GM19025 (cell line): ENCODE results near the gene GOLGA3.
"Not testable (repeated sequence)": the region's sequence is repeated elsewhere in the genome, so short reads cannot be mapped to it uniquely, and the experiment has no call there.

Experiments used
- ATAC-seq: cut with Tn5 transposase; IDR thresholded peaks from one replicate; pipeline ENCODE4 v1.9.1; 2021; ENCODE audit warnings: mild to moderate bottlenecking, low read depth, moderate library complexity; ENCODE audit not compliant: unreplicated experiment

GOLGA3 gene

DNA sequence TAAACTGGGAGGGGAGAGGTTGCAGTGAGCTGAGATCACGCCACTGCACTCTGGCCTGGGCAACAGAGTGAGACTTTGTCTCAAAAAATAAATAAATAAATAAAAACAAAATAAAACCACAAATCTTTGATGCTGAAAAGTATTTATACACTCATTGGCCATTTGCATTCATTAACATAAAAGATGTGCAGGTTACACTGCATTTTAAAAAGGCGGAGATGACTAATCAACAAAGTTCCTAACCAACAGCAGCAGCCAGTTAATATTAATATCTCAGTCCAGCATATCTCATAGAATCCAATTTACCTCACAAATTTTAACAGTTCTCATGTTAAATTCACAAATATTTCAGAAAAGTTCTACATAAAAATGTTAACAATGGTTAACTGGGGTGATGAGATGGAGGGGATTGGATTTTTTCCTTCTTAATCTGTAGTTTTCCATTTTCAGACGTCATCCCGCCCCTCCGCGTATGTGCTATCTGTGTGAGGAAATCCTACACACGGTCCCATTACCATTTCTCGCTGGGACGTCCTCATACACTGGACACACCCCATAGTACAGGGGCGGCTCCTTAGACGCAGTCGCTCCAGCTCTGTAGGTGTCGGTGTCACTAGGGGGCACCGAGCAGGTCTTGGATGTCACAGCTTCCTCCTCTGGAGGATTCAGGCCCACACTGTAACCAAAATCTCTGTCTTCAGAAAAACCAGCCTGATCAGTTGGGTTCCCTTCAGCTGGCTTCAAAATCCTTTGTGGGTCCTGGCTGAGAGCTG is 74.3 kb downstream of the GOLGA3 start:
- ATAC-seq = no peak

DNA sequence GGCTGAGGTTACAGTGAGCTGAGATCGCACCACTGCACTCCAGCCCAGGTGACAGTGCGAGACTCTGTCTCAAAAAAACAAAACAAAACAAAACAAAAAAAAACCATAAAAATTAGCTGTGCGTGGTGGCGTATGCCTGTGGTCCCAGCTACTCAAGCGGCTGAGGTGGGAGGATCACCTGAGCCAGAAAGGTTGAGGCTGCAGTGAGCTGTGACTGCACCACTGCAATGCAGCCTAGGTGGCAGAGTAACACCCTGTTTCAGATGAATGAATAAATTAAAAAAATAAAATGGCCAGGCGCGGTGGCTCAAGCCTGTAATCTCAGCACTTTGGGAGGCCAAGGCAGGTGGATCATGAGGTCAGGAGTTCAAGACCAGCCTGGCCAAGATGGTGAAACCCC is 75.0 kb downstream of the GOLGA3 start:
- ATAC-seq = not testable (repeated sequence)

DNA sequence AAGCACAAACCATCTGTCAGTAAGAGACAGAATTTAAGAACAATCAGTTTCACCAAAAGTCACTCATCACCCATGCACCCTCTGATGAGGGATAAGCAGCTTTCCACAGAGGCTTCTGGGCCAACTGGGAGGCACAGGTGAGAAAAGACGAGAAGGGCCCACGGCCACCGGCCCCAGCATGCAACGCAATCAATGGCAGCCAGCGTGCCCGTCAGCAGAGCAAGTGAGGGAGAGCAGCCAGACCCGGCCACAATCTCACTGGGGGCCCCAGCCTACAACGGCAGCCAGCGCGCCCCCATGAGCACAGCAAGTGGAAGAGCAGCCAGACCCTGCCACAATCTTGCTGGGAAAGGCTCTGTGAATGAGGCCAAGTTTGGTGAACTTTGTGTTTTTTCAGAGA is 80.3 kb downstream of the GOLGA3 start:
- ATAC-seq = no peak

DNA sequence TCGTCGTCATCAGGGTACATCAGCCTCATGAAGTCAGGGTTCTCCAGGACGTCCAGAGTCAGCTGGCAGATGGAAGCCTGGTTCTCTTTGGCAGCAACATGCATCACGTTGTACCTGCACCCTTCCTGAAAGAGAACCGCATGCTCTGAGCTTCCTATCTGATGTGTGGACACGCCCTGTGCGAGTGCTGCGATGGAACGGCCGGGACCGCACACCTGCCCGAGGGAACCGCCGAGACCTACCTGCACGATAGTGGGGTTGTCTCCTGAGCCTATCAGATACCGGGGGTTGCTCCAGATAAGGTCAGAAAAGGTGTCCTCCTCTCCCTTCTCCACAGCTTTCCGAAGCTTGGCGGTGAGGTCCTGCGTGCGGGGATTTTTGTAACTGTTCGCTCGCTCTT is 80.8 kb downstream of the GOLGA3 start:
- no peak for ATAC-seq

DNA sequence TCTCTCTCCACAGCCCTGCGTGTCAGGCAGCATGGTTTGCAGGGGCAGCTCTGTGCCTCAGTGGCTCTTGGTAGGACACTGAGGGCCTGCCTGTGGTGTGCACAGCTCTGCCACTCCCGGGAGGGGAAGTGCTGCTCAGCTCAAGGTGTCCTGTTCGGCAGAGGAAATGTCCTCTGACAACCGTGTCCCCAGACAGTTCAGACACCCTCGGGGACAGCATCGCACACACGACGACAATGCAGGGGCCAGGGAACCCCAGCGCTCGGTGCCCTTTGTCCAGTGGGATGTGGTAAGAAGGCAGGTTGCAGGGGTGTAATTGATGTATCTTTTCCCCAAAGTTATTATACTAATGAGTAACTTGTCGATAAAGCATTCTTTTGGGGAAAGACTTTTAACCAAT is 81.3 kb downstream of the GOLGA3 start:
- ATAC-seq = no peak

DNA sequence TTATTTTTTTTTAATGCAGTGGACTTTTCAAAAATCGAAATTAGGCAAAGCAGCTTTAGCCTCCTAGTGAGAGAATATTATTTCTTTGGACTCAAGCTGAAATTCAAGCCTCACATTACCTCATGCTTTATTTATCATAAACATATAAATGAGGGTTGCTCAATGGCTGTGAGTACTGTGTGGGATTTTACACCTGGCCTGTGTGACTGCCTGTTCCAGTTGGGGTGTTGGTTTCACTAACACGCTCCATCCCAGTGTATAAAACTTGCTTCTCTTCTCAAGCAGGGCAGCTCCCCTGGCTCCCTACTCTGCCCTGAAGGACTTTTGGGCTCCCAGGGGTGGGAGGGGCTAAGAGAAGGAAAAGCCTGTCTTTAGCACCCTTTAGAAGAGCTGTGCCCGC is 82.1 kb downstream of the GOLGA3 start:
- no peak for ATAC-seq

DNA sequence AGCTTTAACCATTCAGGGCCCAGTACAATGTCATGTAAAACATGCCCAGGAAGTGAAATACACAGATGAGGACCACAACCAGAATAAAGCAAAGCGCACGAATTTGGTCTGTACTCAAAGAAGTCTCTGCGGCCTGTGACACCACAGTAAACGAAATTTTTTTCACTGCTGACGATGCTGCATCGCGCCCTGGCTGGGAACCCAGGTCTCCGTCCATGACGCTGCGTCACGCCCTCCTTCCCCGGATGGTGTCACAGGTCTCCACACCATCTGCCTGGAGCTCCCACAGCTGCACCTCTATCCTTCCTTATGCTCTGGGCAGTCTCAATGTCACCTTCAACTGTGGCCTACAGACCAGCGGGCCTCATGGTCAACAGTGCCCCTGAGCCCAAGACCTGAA is 84.8 kb downstream of the GOLGA3 start:
- ATAC-seq = no peak

DNA sequence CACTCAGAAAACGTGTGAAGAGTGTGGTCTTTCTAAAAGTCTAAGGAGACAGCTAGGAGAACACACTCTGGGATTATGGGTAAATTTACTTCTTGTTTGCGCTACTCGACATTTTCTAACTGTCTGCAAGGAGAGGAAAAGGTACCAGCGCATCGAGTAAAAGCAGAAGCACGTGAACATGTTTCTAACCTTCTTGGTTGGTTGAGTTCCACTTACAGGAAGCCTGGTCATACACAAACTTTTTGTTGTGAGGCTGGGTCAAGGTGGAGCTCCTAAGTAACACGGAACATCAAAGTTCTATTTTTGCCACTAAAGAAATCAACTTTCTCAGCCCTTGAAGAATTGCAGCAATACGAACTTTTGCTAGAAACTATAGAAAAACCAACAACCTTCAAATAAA is 87.0 kb downstream of the GOLGA3 start:
- no peak for ATAC-seq

DNA sequence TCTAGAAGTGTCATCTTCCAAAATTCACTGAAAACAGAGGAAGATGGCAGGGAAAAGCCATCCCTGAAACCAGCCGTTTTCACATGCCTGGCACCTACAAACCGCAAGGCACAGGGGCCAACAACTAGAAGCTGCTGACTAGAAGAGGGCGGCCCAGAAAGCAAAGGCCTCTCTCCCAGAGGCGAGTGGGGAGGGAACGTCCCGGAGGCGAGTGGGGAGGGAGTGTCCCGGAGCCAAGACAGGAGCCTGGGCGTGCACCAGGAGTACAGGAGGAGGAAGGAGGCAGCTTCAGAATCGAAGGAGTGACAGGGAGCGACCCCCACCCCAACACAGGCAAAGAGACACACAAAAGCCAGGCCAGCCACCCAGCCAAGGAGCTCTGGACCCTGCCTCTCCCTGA is 88.0 kb downstream of the GOLGA3 start:
- ATAC-seq = no peak

DNA sequence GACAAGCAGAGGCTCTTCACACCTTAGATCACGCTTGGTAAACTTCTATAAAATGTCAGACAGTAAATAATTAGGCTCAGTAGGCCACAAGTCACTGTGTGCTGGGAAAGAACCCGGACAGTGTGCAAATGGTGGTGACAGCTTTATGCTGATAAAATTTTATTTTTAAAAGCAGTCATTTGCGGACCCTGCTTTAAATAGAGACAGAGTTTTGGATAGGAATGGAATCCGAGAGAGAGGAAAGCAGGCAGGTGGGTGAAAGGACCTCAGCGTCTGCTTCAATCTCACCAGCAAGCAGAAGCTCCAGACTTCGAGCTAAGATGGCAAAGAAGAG is 88.4 kb downstream of the GOLGA3 start:
- ATAC-seq = no peak

DNA sequence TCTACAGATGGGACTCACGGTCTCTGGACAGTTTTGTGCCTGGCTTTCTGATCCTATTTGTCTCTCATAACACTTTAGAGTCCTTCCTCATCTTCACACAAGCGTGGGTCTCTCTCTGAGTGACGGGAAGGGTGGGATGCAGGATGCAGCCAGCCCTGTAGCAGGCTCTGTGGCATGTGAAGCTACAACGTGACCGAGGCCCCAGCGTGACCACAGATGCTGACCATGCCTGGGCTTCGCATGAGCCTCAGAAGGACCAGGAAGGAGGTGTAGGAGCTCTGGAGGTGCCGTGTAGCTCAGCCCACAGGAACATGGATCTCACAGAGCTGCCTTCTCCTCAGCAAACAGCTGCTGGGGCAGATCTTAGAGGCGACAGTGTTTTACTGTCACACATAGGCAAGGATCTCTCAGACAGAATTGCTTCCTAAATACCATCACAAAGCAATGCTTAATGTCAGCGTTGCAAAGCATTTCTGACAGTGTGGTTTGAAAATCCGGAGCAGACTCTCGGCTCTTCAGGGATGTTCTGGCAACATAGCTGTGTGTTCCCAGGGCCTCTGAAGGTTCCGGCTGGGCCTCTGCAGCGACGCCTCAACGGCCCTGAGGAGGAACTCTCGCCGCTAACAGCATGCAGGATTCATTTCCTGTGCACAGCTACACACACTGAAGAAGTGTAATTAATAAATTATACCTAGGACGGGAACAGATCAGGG is 88.9 kb downstream of the GOLGA3 start:
- no peak for ATAC-seq

DNA sequence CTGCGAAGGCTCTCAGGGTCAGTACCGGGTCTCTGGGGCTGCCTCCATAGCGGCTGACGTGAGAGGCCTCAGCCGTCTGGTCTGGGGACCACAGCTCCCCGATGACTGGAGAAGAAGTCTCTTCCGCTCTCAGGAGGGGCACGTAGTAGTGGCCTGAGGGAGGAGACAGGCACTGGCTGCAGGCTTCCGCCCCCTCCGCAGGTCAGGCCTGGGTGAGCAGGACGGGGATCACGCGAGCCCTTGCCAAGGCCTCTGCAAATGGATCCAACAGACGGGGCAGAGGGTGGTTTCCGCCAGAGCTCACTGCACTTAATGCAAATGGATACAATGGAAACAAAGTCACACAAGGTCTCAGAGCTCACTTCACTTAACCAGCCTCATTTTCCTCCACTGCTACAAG is 91.8 kb downstream of the GOLGA3 start:
- no peak for ATAC-seq

DNA sequence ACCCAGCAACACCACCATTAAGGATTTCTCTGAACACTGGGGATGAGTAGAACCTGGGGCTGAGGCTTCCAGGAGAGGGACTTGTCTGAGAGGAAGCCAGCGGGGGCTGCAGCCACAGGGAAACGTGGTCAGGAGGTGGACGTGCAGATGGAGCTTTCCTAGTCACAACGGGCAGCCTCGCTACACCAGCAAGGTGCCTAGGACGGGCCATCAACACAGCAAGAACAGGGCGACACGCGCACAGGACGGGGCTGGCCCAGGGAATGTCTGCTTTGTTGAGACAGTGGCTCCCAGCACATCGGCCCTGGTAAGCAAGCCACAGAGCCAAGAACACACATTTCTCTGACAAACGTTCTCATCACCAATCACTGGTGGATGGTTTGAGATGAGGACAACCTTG is 92.3 kb downstream of the GOLGA3 start:
- ATAC-seq = no peak

DNA sequence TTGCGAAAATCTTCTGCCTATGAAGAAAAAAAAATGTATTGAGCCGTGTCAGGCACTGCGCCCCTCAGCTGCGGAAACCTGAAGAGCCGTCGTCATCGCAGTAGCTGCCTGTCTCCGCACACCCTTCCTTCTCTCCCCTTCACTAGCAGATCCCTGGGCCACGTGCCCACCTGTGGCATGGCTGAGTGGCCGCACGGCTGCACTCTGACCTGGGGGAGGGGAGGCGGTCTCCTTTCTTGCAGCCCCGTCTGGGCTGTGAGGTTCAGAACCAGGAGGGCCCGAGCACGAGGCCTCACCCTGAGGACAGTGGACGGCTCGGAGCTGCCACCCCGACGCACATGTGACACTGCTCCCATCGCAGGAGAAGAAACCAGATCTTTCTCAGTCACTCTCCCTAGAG is 93.2 kb downstream of the GOLGA3 start:
- ATAC-seq = no peak

DNA sequence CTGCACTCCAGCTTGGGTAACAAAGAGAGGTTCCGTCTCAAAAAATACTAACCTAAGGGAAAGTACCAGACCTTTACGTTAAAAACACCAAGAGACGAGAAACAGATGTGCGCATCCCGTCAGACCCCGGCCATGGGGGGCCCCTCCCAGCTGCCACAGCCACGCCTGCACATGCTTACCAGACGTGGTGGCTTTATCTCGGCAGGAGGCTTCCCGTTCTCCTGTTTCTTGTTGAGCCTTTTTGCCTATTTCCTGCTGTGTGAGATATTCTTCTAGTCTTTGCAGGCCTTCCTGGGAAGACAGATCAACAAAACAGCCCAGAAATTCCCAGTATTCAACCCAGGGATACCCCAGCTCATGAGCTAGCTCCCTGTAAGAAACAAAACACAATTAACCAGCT is 94.5 kb downstream of the GOLGA3 start:
- ATAC-seq = no peak

DNA sequence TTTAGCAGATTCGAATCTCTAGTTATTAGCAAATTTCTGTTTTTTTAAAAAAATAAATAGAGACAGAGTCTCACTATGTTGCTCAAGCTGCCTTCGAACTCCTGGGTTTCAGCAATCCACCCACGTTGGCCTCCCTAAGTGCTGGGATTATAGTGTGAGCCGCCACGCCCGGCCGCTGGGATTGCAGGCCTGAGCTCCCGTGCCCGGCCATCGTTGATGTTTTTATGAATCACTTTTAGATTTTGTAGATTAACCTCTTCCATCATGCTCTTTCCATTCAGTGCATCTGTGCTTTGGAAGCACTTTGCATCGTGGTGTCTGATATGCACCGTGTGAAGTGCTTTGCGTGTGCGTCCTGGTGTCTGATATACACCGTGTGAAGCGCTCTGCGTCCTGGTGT is 97.1 kb downstream of the GOLGA3 start:
- no peak for ATAC-seq

DNA sequence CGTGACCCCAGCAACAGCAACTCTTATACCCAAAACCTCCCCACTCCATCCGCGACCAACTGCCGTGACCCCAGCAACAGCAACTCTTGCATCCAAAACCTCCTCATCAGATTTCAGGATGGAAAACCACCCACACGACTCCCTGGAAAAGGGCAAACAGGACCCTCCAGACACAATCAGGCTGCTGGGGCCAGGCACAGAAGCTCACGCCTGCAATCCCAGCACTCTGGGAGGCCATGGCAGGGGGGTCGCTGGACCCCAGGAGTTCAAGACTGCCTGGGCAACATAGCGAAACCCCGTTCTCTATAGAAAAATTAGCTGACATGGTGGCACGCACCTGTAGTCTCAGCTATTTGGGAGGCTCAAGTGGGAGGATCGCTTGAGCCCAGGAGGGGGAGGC is 98.3 kb downstream of the GOLGA3 start:
- no peak for ATAC-seq

DNA sequence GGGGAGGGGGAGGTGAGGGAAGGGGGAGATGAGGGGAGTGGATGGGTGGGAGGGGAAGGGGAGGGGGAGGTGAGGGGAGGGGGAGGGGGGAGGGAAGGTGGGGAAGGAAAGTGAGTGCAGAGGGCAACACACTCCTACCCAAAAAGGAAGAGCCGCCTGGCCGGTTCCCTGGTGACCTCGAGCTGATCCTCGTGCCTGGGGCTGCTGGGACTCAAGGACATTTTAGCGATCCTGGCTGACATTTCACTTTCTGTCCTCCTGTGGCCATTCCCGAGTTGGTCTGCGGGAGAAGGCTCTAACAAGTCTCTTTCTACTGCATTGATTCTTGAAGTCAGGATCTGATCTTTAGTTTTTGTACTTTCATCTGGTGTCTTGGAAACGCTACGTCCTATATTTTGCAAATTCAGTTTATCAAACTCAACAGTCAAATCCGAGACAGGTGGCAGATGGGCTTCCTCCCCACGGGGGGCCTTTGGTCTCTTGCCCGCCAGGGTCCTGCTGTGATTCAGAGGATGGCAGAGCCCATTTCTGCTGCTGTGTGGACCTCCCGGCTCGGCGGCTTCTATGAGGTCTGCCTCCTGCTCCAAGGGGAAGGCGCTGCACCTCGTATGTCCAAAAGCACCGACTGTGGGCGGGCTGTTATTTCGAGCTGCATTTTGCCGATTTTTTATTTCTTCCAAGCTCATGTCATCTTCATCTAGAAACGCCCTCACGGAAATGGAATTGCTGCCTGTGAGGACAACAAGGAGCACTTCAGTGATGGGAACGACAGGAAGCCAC is 98.9 kb downstream of the GOLGA3 start:
- no peak for ATAC-seq

DNA sequence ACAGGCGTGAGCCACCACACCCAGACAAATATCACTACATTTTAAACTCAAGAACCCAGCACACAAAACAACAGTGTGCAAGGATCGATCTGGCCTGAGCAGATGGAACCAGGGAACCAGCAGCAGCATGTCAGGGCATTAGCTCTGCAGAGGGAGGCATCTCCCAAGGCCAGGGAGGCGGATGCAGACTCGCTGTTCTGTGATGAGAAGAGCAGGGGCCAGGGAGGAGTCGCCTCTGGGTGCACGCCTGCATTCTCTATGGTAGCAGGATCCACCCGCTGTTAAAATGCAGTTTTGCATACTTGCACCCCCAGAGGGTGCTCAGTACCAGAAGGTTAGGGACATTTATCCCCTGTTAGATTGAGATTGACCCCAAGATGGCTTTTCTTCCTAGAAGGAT is 100.2 kb downstream of the GOLGA3 start:
- ATAC-seq = no peak

DNA sequence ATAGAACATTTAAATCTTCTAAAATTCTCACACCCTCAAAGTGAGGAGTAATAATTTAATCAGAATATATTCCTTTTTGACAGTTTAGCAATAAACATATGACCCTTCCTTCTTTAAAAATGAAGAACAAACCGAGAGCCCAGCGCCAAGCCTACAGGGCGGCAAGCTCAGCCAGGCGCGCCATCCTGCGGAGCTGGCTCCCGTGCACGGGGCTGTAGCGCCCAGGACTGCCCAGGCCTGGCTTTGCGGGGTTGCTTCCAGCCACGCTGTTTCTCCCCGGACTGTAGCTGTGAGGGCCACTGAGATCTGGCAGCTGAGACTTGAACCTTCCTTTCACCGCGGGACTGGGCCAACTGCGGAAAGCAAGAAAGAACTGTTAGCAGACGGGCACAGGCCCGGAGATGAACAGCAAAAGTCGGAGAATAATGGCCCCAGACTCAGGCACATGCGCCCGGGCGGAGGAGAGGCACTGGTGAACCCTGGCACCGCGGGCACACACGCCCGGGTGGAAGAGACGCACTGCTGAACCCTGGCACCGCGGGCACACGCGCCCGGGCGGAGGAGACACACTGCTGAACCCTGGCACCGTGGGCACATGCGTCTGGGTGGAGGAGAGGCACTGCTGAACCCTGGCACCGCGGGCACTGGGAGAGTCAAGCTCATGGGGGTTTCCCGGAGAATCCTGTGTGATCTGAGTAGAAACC is 101.4 kb downstream of the GOLGA3 start:
- ATAC-seq = no peak

DNA sequence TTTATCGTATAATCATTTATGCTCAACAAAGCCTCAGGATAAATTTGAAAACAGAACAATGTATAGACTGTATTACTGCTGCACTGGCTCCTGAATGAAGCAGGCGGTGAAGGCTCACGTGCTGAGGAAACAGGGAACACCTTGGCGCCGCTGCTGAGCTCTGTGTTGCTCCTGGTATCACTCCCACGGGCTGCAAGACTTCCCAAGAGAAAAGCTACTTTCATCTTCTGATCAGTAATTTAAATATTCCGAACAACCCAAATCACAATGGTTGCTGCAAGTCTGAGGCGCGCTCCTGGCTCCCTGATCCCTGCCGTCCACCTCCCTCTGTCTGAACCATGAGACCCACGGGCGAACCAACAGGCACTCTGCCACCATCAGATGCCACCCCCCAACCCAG is 102.3 kb downstream of the GOLGA3 start:
- no peak for ATAC-seq
